NCI-H1694 treated with DMSO at 0.1 percent for 48 hours (cell line): Measurements from ENCODE around the gene WDR5B.
"Not testable (repeated sequence)": the region's sequence is repeated elsewhere in the genome, so short reads cannot be mapped to it uniquely, and the experiment has no call there.

Experiments used
- DNase-seq: peaks from one replicate; lab custom pipeline; 2025; lab: John Stamatoyannopoulos, UW

WDR5B gene

GRCh38 chr3:122415762-122416654, at the start of gene WDR5B:
WDR5B (minus strand) TSS chr3:122416062; CDS start chr3:122415528, 534 bp downstream.
- no peak for DNase-seq

- no peak for DNase-seq
These were observed 48.8 kb upstream of the WDR5B start for GRCh38 chr3:122464659-122465058.

- DNase-seq: no peak
These were observed 46.5 kb upstream of the WDR5B start for GRCh38 chr3:122462406-122462805.

- no peak for DNase-seq
These were observed 45.9 kb upstream of the WDR5B start for GRCh38 chr3:122461806-122462205.

GRCh38 chr3:122458992-122459391, 43.1 kb upstream of the WDR5B start:
- no peak for DNase-seq

- DNase-seq: no peak
These were observed 41.8 kb upstream of the WDR5B start for GRCh38 chr3:122457706-122458105.

- DNase-seq: no peak
These were observed 40.2 kb upstream of the WDR5B start for GRCh38 chr3:122456074-122456473.

GRCh38 chr3:122451371-122451770, 35.5 kb upstream of the WDR5B start:
- DNase-seq: no peak

- DNase-seq: not testable (repeated sequence)
These were observed 32.4 kb upstream of the WDR5B start for GRCh38 chr3:122448218-122448617.

GRCh38 chr3:122444491-122444887, 28.6 kb upstream of the WDR5B start:
- DNase-seq: not testable (repeated sequence)

- DNase-seq: not testable (repeated sequence)
These were observed 28.1 kb upstream of the WDR5B start for GRCh38 chr3:122443762-122444490.

- no peak for DNase-seq
These were observed 27.2 kb upstream of the WDR5B start for GRCh38 chr3:122443090-122443489.

GRCh38 chr3:122435950-122436349, 20.1 kb upstream of the WDR5B start:
- no peak for DNase-seq

GRCh38 chr3:122430371-122430770, 14.5 kb upstream of the WDR5B start:
- DNase-seq: no peak

GRCh38 chr3:122427857-122428471, 12.1 kb upstream of the WDR5B start:
- DNase-seq: no peak

- DNase-seq: no peak
These were observed 6.0 kb upstream of the WDR5B start for GRCh38 chr3:122421836-122422235.

- no peak for DNase-seq
These were observed 5.2 kb upstream of the WDR5B start for GRCh38 chr3:122421101-122421500.

- DNase-seq: no peak
These were observed 1.1 kb upstream of the WDR5B start for GRCh38 chr3:122416966-122417365.

- no peak for DNase-seq
These were observed 638 bp downstream of the WDR5B start for GRCh38 chr3:122415104-122415744.

- no peak for DNase-seq
These were observed 1.5 kb downstream of the WDR5B start for GRCh38 chr3:122414391-122414790.

GRCh38 chr3:122410639-122411038, 5.2 kb downstream of the WDR5B start:
- no peak for DNase-seq

GRCh38 chr3:122410111-122410510, 5.8 kb downstream of the WDR5B start:
- no peak for DNase-seq
